Loucy (cell line): ENCODE results near the gene FAM107B.

ENCODE experiments used
- EZH2phosphoT487 ChIP-seq: fragments of 200-600 bp; IDR thresholded peaks from 2 replicates; pipeline ENCODE4 v1.6.1; 2018; ENCODE audit warnings: antibody characterized with exemption, mild to moderate bottlenecking, moderate library complexity, borderline replicate concordance
- TF ChIP-seq, protein P1 (sequence below): fragments of 200-600 bp; sonication (generic); conservative IDR thresholded peaks from 2 replicates; pipeline ENCODE4 v1.5.1; 2014; ENCODE audit warnings: mild to moderate bottlenecking, antibody characterized with exemption, low read length

DNA sequence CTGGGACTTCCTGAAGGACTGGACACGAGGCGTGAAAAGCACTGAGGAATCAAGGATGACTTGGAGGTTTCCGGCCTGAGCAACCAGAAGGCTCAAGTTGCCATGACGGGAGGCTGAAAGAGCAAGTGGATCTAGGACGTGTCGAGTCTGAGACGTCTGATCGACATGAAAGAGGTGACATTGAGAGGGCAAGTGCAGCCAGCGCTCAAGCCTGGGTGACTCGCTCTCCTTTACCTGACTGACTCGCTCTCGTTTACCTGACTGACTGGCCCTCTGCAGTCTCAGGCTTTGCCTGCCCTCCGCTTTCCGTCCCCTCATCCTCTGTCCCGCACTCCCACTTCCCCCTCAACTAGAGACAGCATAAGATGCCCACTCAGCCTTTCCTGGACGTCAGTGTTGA is 241.4 kb downstream of the FAM107B start:
- TF ChIP-seq, protein P1, sequence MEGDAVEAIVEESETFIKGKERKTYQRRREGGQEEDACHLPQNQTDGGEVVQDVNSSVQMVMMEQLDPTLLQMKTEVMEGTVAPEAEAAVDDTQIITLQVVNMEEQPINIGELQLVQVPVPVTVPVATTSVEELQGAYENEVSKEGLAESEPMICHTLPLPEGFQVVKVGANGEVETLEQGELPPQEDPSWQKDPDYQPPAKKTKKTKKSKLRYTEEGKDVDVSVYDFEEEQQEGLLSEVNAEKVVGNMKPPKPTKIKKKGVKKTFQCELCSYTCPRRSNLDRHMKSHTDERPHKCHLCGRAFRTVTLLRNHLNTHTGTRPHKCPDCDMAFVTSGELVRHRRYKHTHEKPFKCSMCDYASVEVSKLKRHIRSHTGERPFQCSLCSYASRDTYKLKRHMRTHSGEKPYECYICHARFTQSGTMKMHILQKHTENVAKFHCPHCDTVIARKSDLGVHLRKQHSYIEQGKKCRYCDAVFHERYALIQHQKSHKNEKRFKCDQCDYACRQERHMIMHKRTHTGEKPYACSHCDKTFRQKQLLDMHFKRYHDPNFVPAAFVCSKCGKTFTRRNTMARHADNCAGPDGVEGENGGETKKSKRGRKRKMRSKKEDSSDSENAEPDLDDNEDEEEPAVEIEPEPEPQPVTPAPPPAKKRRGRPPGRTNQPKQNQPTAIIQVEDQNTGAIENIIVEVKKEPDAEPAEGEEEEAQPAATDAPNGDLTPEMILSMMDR, result no peak
- no peak for TF ChIP-seq EZH2phosphoT487
